ENCODE data around the gene TTLL11. TPM values are rescaled to one million over a fixed set of nuclear protein-coding genes. Genes with fewer than 3 reads are reported as not detected.
A peak's percentile ranks its signal among the peaks of the same experiment; 100 is the strongest.

TTLL11 gene
- total RNA-seq, 1 donor from 2014 or later, result 23.9 TPM

GRCh38 chr9:121821326-121821725, 271.8 kb downstream of the TTLL11 start:
- no peaks in the 10 kb centered on the region for H3K36me3 Mint-ChIP-seq (ENCODE audit: unreplicated experiment)
- peaks cover 13% of the 10 kb centered on the region for H3K9me3 Mint-ChIP-seq (ENCODE audit: unreplicated experiment)
- H3K4me3 Mint-ChIP-seq (ENCODE audit: unreplicated experiment), result peak overlapping the region; percentile 68
- TF ChIP-seq CTCF (IDR thresholded peaks at IDR 0.05; ENCODE audit: partially characterized antibody, unreplicated experiment), result no peak
- no peak for DNase-seq
- peaks cover 14% of the 10 kb centered on the region for H3K27me3 Mint-ChIP-seq (ENCODE audit: unreplicated experiment)
- peaks cover 38% of the 10 kb centered on the region for H3K4me1 Mint-ChIP-seq (ENCODE audit: low read depth, unreplicated experiment)
- H3K27ac Mint-ChIP-seq (ENCODE audit: unreplicated experiment), result peak overlapping the region; percentile 89

- Mint-ChIP-seq H3K4me1 (ENCODE audit: low read depth, unreplicated experiment) (peaks cover 39% of the 10 kb centered on the region), H3K27ac (ENCODE audit: unreplicated experiment) (no peak overlapping the region), H3K9me3 (ENCODE audit: unreplicated experiment) (peaks cover 13% of the 10 kb centered on the region), H3K36me3 (ENCODE audit: unreplicated experiment) (no peaks in the 10 kb centered on the region), H3K4me3 (ENCODE audit: unreplicated experiment) (no peak overlapping the region), H3K27me3 (ENCODE audit: unreplicated experiment) (peaks cover 14% of the 10 kb centered on the region)
- no peak for TF ChIP-seq CTCF (IDR thresholded peaks at IDR 0.05; ENCODE audit: partially characterized antibody, unreplicated experiment)
- no peak for DNase-seq
Measured at GRCh38 chr9:121820286-121821005, 272.7 kb downstream of the TTLL11 start.

DNA sequence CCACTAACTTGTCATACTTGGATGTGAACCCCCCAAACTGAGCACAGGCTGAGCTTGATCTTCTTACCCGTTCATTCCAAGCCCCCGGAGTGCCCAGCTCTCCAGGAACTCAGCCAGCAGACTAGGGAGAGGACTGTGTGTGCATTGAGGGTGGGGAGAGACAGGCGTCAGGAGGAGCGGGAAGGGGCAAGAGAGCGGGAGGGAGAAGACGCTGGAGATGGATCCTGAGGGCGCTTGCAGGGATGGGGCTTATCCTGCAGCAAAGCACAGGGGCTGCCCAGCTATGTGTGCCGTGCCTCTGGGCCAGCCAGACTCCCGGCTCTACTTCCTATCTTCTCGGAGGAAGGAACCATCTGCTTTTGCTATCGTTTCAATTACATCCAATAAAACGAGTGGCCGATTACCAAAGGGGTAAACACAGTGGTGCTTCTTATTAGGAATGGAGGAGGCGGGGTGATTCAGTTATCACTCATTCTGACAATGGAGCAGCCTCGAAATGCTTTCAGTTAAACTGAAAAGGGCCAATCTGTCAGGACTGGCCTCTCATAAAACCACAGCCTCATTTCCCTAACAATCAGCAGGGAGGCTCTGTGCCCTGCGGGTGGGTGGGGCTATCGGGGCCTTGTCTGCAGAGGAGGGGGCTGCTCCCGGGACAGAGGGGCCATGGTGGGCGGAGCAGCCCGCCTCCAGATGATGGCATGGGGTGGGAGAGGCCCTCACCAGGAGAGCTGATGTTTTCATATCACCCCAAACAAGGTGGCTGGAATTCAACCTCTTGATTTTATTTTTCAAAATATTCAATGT, 273.5 kb downstream of the TTLL11 start:
- Mint-ChIP-seq H3K36me3 (ENCODE audit: unreplicated experiment) (no peaks in the 10 kb centered on the region), H3K4me1 (ENCODE audit: low read depth, unreplicated experiment) (peaks cover 42% of the 10 kb centered on the region), H3K27ac (ENCODE audit: unreplicated experiment) (peak overlapping the region; percentile 24), H3K27me3 (ENCODE audit: unreplicated experiment) (peaks cover 14% of the 10 kb centered on the region), H3K4me3 (ENCODE audit: unreplicated experiment) (no peak overlapping the region), H3K9me3 (ENCODE audit: unreplicated experiment) (peaks cover 13% of the 10 kb centered on the region)
- TF ChIP-seq CTCF (IDR thresholded peaks at IDR 0.05; ENCODE audit: partially characterized antibody, unreplicated experiment), result no peak
- DNase-seq, result peak; percentile 43

DNA sequence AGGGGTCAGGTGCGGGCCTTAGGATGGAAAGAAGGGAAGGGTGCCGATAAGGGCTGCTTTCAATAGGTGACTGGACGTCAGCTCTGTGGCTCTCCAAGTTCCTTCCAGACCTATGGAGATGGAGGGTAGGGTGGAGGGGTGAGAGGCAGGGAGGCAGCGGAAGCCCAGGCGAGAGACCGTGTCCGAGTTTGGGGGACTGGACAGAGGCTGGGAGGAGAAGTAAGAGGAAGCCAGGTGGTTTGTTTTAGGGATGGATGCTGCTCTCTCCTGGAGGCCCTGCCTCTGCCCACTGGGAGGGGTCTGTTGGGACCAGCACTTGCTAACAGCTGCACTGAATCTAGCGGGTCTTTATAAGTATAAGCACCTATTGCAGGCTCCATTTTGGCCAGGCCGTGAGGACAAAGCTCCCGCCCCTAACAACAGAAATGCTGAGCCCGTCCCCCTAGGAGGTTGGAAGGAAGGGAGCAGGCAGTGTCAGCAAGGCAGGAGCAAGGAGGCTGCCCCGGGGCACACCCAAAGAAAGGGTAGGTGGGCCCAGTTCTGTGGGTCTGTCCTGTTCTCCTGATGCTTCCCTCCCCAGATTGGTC, 274.2 kb downstream of the TTLL11 start:
- Mint-ChIP-seq H3K9me3 (ENCODE audit: unreplicated experiment) (peaks cover 13% of the 10 kb centered on the region), H3K4me1 (ENCODE audit: low read depth, unreplicated experiment) (peaks cover 45% of the 10 kb centered on the region), H3K27ac (ENCODE audit: unreplicated experiment) (peak overlapping the region; percentile 24), H3K36me3 (ENCODE audit: unreplicated experiment) (no peaks in the 10 kb centered on the region), H3K4me3 (ENCODE audit: unreplicated experiment) (no peak overlapping the region), H3K27me3 (ENCODE audit: unreplicated experiment) (peaks cover 14% of the 10 kb centered on the region)
- TF ChIP-seq CTCF (IDR thresholded peaks at IDR 0.05; ENCODE audit: partially characterized antibody, unreplicated experiment), result no peak
- DNase-seq, result no peak

Measured in glutamatergic neuron (in vitro differentiated cells).